Measurements from ENCODE around the gene IL1B.

GRCh38 chr2:112818094-112818902, 18.3 kb downstream of the IL1B start:
- TF ChIP-seq, protein P1, sequence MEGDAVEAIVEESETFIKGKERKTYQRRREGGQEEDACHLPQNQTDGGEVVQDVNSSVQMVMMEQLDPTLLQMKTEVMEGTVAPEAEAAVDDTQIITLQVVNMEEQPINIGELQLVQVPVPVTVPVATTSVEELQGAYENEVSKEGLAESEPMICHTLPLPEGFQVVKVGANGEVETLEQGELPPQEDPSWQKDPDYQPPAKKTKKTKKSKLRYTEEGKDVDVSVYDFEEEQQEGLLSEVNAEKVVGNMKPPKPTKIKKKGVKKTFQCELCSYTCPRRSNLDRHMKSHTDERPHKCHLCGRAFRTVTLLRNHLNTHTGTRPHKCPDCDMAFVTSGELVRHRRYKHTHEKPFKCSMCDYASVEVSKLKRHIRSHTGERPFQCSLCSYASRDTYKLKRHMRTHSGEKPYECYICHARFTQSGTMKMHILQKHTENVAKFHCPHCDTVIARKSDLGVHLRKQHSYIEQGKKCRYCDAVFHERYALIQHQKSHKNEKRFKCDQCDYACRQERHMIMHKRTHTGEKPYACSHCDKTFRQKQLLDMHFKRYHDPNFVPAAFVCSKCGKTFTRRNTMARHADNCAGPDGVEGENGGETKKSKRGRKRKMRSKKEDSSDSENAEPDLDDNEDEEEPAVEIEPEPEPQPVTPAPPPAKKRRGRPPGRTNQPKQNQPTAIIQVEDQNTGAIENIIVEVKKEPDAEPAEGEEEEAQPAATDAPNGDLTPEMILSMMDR (IDR thresholded peaks at IDR 0.05; ENCODE audit: low read depth, low read length): no peak
- TF ChIP-seq POLR2A (IDR thresholded peaks at IDR 0.05; ENCODE audit: extremely low read depth, insufficient read length) (no peak), MYC (IDR thresholded peaks at IDR 0.05; ENCODE audit: low read depth, low read length) (no peak)

Measured in NB4 (cell line).